Frontal cortex (tissue), 4 donors: ENCODE data around the gene POLDIP2. TPM values are rescaled to one million over a fixed set of nuclear protein-coding genes. Genes with fewer than 3 reads are reported as not detected.
"Not testable (repeated sequence)": the region's sequence is repeated elsewhere in the genome, so short reads cannot be mapped to it uniquely, and the experiment has no call there.

Experiments used
- DNase-seq, 2 donors: peaks; one replicate each; pipeline ENCODE4 v3.0.0; 2012; ENCODE audit warnings: low spot score in 2 of 2
- FAIRE-seq: peaks from 2 replicates; lab custom pipeline; 2012; peaks lifted over from hg19 to GRCh38; lab: Jason Lieb, UNC
- total RNA-seq: library from RNA; depleted of rRNA; stranded (reverse); fragments of >200 nt; gene quantifications from one replicate; pipeline ENCODE4 v1.2.3, GENCODE V29; 2014
- donor health status: control.
- donor health status: control.
- donor health status: control.

POLDIP2 gene
- total RNA-seq, 1 donor from 2014 or later = 42.0 TPM

DNA sequence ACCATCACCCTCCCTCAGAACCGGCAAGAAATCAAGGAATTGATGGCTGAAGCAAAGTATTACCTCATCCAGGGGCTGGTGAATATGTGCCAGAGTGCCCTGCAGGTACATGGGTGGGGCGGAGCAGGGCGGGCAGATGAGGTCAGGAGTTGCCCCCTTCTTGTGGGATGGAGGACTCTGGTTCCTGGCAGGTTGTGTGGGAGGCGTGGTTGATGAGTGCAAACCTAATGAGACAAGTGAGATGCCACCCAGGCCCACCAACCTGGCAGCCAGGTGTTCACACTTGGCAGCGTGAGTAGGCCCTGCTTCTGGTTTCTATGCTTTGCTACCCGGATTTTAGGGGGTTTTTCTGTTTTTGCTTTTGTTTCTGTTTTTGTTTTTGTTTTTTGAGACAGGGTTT is 17.0 kb downstream of the POLDIP2 start:
- DNase-seq (no peak), FAIRE-seq (no peak)

DNA sequence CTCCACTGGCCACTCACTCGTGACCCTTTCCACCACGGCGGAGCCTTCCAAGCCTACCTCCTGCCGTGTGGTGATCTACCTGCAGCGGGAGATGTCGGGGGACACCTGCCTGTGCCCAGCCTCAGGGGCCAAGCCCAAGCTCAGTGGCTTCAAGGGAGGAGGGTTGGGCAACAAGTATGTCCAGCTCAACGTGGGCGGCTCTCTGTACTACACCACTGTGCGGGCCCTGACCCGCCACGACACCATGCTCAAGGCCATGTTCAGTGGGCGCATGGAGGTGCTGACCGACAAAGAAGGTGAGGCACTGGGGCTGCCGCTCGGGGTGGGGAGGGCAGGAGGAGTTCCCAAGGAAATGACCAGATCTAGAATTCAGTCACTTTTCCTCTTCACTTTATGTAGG is 17.9 kb downstream of the POLDIP2 start:
- DNase-seq = no peak
- FAIRE-seq = no peak

DNA sequence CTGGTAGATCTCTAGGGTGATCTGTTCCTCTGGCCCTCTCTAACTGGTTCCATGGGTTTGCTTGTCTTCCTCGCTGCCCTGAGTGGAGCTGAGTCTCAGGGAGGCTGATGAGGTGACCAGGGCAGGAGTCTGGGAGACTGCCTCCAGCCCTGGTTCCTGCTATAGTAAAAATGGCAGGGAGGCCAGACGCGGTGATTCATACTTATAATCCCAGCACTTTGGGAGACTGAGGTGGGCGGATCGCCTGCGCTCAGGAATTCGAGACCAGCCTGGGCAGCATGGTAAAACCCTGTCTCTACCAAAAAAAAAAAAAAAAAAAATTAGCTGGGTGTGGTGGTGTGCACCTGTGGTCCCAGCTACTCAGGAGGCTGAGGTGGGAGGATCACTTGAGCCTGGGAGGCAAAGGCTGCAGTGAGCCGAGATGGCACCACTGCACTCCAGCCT is 18.5 kb downstream of the POLDIP2 start:
- not testable (repeated sequence) for FAIRE-seq

DNA sequence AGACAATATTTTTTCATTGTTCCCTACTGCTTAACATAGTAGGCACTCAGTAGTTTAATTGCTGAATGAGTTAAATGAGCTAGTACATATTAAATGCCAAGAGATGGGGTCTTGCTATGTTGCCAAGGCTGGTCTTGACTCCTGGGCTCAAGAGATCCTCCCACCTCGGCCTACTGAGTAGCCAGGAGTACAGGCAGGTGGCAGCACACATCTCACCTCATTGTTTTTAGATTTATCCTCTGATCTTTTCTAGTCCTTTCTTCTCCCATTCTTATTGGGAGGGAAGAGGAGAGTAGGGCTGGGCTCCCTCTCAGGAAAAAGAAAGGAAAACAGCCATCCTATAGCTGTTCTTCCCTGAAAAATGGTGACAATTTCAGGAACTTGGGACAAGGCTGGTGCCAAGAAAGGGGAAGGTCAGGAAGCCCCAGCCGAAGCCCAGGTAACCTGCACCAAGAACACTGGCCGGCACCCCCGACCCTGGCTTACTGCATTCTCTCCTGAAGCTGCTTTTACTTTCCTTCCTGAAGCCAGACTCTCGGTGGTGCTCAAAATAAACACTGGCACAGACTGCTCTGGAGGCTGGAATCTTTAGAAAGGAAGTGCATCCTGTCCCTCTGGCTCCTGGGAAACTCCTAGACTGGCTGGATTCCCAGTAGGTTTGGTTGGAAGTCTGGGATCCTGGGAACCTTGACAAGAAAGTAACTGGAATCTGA is 19.1 kb downstream of the POLDIP2 start:
- FAIRE-seq (no peak), DNase-seq (no peak)

More for the DNA sequence above, 18.5 kb downstream of the POLDIP2 start:
- not testable (repeated sequence) for DNase-seq

DNA sequence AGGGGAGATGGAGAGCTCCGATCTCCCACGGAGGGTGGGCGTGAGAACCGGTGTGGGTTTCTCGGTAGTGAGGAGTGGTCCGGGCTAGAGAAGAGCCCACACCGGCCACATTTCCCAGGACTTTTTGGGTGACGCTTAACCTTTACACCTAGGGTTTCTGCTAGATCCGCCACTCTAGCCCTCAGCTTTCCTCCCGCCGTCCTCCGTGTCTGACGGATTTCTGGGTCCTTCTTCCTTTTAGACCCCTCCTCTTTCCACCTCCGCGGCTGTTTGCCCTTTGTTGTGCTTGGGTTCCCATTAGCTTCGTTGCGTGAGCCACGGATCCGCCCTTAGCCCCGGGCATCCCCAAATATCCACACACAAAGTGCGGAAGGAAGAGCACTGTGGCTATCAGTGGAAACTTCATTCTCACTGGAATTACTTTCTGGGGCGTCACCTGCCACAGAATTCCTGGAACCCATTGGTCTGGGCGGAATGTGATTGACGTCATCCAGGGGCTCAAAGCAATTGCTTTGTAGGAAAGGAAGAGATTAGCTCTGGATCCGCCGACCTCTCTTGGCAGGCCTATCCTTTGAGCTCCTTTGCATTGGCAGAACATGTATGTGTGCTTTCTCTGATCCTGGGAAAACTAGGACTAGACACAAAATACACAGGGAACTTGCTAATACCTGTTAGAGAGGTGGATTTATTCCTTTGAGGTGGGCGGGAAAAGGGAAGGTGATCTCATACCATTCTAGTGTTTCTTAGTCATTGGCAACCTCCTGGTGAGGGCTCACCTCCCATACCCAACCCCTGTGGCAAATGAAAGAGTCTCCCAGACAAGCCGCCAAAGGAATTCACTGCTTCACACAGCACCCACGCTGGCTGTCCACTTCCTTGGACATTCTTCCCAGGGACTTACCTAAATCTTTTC is 21.1 kb downstream of the POLDIP2 start:
- DNase-seq = peak in 1 of 2 donors; percentile 52
- no peak for FAIRE-seq

DNA sequence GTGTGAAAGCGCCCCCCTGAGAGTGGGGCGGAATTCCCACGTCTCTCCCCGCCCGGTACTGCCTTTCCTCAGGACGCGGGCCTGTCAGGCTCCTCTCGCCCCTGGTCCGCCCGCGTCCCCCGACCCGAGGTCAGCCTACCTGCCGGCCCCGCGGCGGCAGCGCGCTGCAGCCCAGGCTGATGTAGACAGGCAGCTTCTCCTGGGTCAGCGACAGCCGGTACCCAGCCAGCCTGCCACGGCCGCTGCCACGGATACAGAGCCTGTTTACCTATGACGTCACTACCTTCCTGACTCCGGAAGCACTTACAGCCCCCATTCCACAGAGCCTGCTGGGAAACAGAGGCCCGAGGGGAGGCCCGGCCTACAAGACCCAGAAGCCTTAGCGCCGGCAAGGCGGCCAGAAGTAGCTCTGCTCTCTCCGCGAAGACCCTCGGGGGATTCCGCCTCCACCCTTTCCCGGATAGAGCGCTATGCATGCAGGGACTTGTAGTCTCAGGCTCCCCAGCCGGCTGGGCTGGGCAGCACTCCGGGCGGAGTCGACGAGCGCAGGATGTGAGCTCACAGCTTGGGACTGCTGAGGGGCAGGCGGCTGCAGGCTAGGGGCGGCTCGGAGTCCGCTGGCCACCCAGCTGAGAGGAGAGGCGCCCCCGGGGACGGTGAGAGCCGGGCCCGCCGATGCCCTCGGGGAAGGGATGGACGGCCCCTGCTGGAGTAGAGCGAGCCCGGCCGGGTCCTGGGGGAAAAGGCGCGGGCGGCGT is 21.9 kb downstream of the POLDIP2 start, which contains the start of the genes IFT20 and TNFAIP1:
IFT20 (minus strand) TSS at position 272 of the 758 bp plus-strand sequence. CDS start 3,487 bp downstream, outside the sequence.
TNFAIP1 (plus strand) TSS at position 561 of the 758 bp plus-strand sequence. CDS start 3,761 bp downstream, outside the sequence.
- FAIRE-seq = peak; percentile 65
- peak; percentile 95 for DNase-seq

- DNase-seq = no peak
- FAIRE-seq = no peak
Observed at GRCh38 chr17:28334666-28335200, 22.6 kb downstream of the POLDIP2 start.

DNA sequence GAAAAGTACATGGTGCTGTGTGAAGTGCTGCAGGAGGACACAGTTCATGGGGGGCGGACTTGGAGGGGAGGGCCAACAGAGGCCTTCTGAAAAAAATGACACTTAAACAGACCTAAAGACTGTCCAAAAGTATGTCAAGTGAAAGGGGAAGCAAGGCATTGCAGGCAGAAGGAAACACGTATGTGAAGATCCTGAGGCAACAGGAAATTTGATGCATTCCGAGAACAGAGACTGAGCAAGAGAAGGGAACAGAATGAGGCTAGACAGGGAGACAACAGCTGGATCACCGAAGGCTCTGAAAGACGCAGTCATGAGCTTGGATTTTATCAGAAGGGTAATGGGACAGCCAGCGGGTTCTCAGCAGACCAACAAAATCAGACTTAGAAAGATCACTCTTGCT is 23.2 kb downstream of the POLDIP2 start:
- DNase-seq (no peak), FAIRE-seq (no peak)

DNA sequence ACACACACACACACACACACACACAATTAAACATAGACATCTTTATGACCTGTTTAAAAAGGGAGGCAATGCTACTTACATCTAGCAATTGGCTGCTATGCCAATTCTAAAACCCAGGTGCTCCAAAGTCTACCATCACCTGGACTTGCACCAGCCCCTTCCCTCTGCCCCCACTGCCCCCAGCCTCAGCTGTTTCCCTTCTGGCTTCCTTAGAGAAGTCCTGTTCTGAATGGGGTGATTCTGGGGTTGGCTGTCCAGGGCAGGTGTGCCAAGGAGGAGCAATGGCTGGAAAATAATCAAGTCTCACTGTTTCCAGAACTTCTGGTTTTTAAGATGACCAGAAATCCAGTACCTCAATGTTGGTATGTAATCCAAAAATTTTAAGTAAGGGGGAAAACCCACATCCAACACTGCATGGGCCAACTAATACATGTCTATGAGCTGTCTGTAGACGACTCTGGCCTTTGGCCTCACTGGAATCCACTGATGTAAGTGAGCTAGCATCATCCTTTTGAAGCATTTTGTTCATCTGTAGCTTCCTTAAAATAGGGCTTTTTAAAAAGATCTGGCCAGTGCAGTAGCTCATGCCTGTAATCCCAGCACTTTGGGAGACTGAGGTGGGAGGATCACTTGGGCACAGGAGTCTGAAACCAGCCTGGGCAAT is 24.1 kb downstream of the POLDIP2 start:
- FAIRE-seq = no peak
- DNase-seq = no peak

DNA sequence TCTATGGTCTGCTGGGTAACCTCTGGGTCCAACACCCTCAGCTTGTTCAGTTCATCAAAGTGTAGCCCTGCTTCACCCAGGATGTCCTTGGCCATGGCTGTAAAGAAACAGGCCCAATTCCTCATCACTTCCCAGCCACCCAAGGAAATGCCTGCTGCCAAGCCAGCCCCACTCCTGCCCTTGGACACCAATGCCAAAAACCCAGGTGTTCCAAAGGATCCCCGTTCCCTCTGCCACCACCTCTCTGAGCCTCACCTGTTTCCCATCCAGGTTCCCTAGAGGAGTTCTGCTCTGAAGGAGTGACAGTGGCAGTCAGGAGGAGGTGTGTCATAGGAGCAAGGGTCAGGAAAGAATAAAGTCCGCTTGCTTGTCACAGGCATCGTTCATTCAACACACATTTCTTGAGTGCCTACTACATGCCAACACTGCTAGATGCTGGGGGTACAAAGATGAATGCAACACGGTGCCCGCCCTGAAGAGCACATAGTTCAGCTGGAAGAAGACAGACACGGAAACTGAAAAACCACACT is 25.4 kb downstream of the POLDIP2 start:
- DNase-seq (no peak), FAIRE-seq (no peak)

DNA sequence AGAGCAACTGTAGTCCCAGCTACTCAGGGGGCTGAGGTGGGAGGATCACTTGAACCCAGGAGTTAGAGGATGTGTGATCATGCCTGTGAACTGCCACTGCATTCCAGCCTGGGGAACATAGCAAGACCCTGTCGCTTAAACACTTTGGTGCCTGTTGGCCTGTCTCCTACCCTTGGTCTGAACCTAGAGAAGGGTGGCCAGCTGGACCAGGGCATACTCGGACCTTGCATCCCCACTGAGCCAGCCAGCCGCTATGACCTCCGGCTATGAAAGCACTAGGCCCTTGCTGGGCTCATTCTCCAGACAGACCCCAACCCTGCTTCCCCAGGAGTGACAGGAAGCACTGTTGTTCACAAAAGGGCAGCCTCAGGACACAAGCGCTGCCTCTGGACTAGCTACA is 26.7 kb downstream of the POLDIP2 start:
- FAIRE-seq (no peak), DNase-seq (no peak)

DNA sequence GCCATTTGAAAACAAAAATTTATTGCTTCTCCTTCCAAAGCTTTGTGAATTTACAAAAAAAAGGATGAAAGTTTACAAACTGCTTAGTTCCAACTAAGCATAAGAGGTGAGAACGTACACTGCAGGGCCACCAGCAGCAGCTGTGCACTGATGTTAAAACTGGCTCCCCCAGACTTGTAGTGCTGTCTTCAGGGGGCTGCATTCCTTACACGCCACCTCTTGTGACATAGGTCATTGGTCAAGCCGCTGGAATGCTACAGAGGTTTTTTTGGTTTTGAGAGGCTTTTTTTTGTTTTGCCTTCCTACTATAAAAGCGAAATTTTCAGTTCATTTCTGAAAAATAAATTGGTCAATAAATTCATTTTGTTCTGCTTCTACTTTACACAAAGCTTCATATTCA is 29.0 kb downstream of the POLDIP2 start:
- DNase-seq (no peak), FAIRE-seq (no peak)

GRCh38 chr17:28327709-28328108 is 29.6 kb downstream of the POLDIP2 start:
- DNase-seq (no peak), FAIRE-seq (no peak)

DNA sequence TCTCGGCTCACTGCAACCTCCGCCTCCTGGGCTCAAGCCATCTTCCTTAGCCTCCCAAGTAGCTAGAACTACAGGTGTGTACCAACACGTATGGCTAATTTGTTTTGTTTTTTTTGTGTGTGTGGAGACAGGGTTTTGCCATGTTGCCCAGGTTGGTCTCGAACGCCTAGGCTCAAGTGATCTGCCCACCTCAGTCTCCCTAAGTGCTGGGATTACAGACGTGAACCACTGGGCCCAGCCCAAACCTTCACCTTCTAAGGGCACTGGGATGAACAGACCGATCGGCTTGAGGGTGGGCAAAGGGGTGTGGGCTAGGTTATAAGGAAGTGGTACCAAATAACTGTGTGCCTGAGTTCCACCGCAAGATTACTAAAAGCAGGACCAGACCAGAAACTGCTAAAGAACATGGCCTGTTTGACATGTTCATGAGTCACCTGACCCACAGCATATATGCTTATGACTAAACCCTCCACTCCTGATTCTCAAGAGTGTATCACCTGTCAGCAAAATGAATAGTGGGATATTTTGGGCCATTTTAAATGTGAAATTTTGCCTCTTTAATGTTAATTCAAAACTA is 30.2 kb downstream of the POLDIP2 start:
- FAIRE-seq (no peak), DNase-seq (no peak)

DNA sequence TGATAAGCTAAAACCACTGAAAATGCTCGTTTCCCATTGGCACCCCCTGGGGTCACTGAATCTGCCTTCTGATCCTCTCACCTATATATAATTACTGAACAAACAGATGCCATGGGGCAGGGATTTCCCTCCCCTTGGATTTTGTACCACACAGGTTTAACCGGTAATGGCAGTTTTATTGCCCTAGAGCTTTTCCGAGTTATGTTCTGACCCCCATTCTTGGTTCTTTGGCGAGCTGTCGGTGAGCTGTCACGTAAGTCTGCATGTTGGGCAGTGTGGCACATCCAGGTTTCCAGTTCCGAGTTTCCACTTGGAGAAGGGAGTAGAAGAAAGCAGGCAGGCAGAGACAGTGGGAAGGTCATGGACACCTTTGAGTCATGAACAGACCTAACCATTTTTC is 31.2 kb downstream of the POLDIP2 start:
- no peak for FAIRE-seq

DNA sequence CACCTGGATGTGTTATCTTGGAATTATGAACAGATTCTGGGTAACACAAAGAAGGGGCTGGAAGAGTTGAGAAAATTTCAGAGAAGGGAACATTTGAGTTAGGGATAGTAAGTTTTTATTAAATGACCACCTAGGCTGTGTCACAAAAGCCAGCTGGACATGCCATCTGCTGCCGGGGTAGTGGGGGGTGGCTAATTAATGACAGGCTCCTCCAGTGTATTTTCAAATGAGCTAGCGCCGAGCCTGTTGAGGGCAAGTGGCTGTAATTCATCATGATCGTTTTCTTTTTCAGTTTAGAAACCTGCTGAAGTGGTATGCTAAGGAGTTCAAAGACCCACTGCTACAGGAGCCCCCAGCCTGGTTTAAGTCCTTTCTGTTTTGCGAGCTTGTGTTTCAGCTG is 32.1 kb downstream of the POLDIP2 start:
- no peak for FAIRE-seq
- DNase-seq = no peak

More for the DNA sequence above, 31.2 kb downstream of the POLDIP2 start:
- DNase-seq = no peak

GRCh38 chr17:28324781-28325180 is 32.5 kb downstream of the POLDIP2 start:
- no peak for FAIRE-seq
- no peak for DNase-seq

DNA sequence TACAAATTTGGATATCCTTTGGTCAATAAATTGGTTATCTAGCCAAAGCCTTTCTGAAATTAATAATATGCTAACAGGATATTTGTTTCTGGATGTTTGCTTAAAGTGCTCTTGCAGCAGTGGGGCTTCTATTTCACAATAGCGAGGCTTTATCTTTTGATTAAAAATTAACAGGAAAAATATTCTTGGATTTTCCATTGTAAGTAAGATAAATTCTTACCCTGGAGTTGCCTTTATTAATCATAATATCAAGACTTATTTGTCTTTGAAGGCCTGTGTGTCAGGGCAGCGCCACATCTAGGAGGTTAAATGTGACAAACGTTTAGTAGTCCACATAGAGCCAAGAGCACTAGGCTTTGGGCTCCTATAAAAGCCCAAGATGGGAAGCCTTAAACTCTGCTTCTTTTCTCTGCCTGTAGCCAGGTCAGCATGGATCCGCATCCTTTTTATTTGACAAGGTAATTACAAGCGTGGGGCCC is 33.0 kb downstream of the POLDIP2 start:
- FAIRE-seq = no peak
- DNase-seq = no peak
